ENCODE measurements around the gene CD244.
"Not testable (repeated sequence)": the region's sequence is repeated elsewhere in the genome, so short reads cannot be mapped to it uniquely, and the experiment has no call there.

Gene CD244

GRCh38 chr1:160811147-160811546 is 51.5 kb downstream of the CD244 start:
- no peak for DNase-seq (ENCODE audit: low read depth in 2 of 2)

GRCh38 chr1:160810486-160810885 is 52.2 kb downstream of the CD244 start:
- DNase-seq (ENCODE audit: low read depth in 2 of 2) = no peak

GRCh38 chr1:160808289-160808688 is 54.4 kb downstream of the CD244 start:
- no peak for DNase-seq (ENCODE audit: low read depth in 2 of 2)

- DNase-seq (ENCODE audit: low read depth in 2 of 2) = no peak
Observed at GRCh38 chr1:160807738-160808137, 54.9 kb downstream of the CD244 start.

GRCh38 chr1:160807247-160807646 is 55.4 kb downstream of the CD244 start:
- DNase-seq (ENCODE audit: low read depth in 2 of 2) = no peak

- no peak for DNase-seq (ENCODE audit: low read depth in 2 of 2)
Observed at GRCh38 chr1:160806784-160807183, 55.9 kb downstream of the CD244 start.

- DNase-seq (ENCODE audit: low read depth in 2 of 2) = no peak
Observed at GRCh38 chr1:160806109-160806665, 56.5 kb downstream of the CD244 start.

GRCh38 chr1:160801836-160802580 is 60.7 kb downstream of the CD244 start:
- no peak for DNase-seq (ENCODE audit: low read depth in 2 of 2)

- no peak for DNase-seq (ENCODE audit: low read depth in 2 of 2)
Observed at GRCh38 chr1:160800645-160801408, 61.9 kb downstream of the CD244 start.

- DNase-seq (ENCODE audit: low read depth in 2 of 2) = no peak
Observed at GRCh38 chr1:160800142-160800541, 62.5 kb downstream of the CD244 start.

GRCh38 chr1:160799641-160800040 is 63.0 kb downstream of the CD244 start:
- DNase-seq (ENCODE audit: low read depth in 2 of 2) = no peak

- DNase-seq (ENCODE audit: low read depth in 2 of 2) = no peak
Observed at GRCh38 chr1:160798439-160798838, 64.2 kb downstream of the CD244 start.

- peak in 1 of 2 donors; percentile 22 for DNase-seq (ENCODE audit: low read depth in 2 of 2)
Observed at GRCh38 chr1:160797861-160798273, 64.8 kb downstream of the CD244 start.

GRCh38 chr1:160797271-160797709 is 65.4 kb downstream of the CD244 start:
- DNase-seq (ENCODE audit: low read depth in 2 of 2) = no peak

GRCh38 chr1:160795951-160796383 is 66.7 kb downstream of the CD244 start, which contains the start of gene LY9:
Gene LY9, plus strand, starts transcription at chr1:160796174. Its CDS starts 14 bp downstream, at chr1:160796188.
- peak; percentile 36 to 72 for DNase-seq (ENCODE audit: low read depth in 2 of 2)

- no peak for DNase-seq (ENCODE audit: low read depth in 2 of 2)
Observed at GRCh38 chr1:160794376-160794775, 68.3 kb downstream of the CD244 start.

- DNase-seq (ENCODE audit: low read depth in 2 of 2) = no peak
Observed at GRCh38 chr1:160789702-160790611, 72.7 kb downstream of the CD244 start.

- no peak for DNase-seq (ENCODE audit: low read depth in 2 of 2)
Observed at GRCh38 chr1:160789051-160789701, 73.5 kb downstream of the CD244 start.

- DNase-seq (ENCODE audit: low read depth in 2 of 2) = not testable (repeated sequence)
Observed at GRCh38 chr1:160782988-160783765, 79.5 kb downstream of the CD244 start.

All from stimulated activated CD4-positive, alpha-beta T cell treated with anti-CD3 and anti-CD28 coated beads, Interleukin-1b, Interleukin-23, amount 100 ng/mL, for 1 hour (primary cell).